SK-N-SH (cell line): ENCODE results near the gene COL1A2. TPM values are rescaled to one million over a fixed set of nuclear protein-coding genes. Genes with fewer than 3 reads are reported as not detected.

Source experiments
- CTCF ChIA-PET: fragments of 300-600, 350-600 bp; formaldehyde crosslinking; extraction: SDS; loops from one replicate; lab custom pipeline; 2021; lab: Yijun Ruan, JAX
- POLR2A ChIA-PET: fragments of 350-600 bp; sonication (Branson Sonifier 250); formaldehyde crosslinking; extraction: SDS; loops from one replicate; lab custom pipeline; 2020; ENCODE audit warnings: antibody characterized with exemption, inconsistent platforms; lab: Yijun Ruan, JAX
- DNase-seq: peaks from one replicate; pipeline ENCODE4 v3.0.0; 2012
- H2AFZ ChIP-seq: fragments of 200-600 bp; sonication (generic); 2 replicates; pipeline ENCODE4 v1.8.1; 2016; ENCODE audit warnings: antibody characterized with exemption, mild to moderate bottlenecking, low read depth
- H3F3A ChIP-seq: fragments of 200-600 bp; sonication (generic); replicated peaks from 2 replicates; pipeline ENCODE3; 2016; ENCODE audit warnings: antibody characterized with exemption, mild to moderate bottlenecking; ENCODE audit not compliant: insufficient read depth
- H3K27ac ChIP-seq, 2 experiments: fragments of 200-500 bp in 1 of 2; fragments of 200-600 bp in 1 of 2; sonication (Bioruptor generic) in 1 of 2; sonication (generic), shearing (Covaris generic) in 1 of 2; 2 replicates each; pipeline versions ENCODE4 v1.5.1 to v1.6.1; 2014 to 2016; ENCODE audit warnings: low read depth in 2 of 2, inconsistent platforms in 1 of 2, low read length in 1 of 2, mild to moderate bottlenecking in 1 of 2, mixed read lengths in 1 of 2
- H3K27me3 ChIP-seq: fragments of 200-600 bp; sonication (generic), shearing (Covaris generic); 2 replicates; pipeline ENCODE4 v1.6.1; 2016; ENCODE audit warnings: mixed run types; ENCODE audit not compliant: insufficient read depth
- H3K36me3 ChIP-seq, 2 experiments: fragments of 200-500 bp in 1 of 2; fragments of 200-600 bp in 1 of 2; sonication (Bioruptor generic) in 1 of 2; sonication (generic) in 1 of 2; replicated peaks in 1 of 2; 2 replicates each; pipeline versions ENCODE3 to v1.5.1; 2014 to 2016; ENCODE audit warnings: low read length in 1 of 2, mild to moderate bottlenecking in 1 of 2; ENCODE audit not compliant: insufficient read depth in 2 of 2, control insufficient read depth in 1 of 2
- H3K4me1 ChIP-seq, 2 experiments: fragments of 200-500 bp in 1 of 2; fragments of 200-600 bp in 1 of 2; sonication (Bioruptor generic) in 1 of 2; sonication (generic), shearing (Covaris generic) in 1 of 2; 2 replicates each; pipeline versions ENCODE4 v1.5.1 to v1.6.1; 2014 to 2016; ENCODE audit warnings: low read depth in 1 of 2, low read length in 1 of 2, mixed run types in 1 of 2; ENCODE audit not compliant: insufficient read depth in 2 of 2, control insufficient read depth in 1 of 2
- H3K4me2 ChIP-seq: fragments of 200-600 bp; sonication (generic), shearing (Covaris generic); 2 replicates; pipeline ENCODE4 v1.6.1; 2017; ENCODE audit warnings: mixed run types
- H3K4me3 ChIP-seq, 2 experiments: fragments of 200-500 bp in 1 of 2; fragments of 200-600 bp in 1 of 2; sonication (Bioruptor generic) in 1 of 2; sonication (generic), shearing (Covaris generic) in 1 of 2; 2 replicates each; pipeline versions ENCODE4 v1.5.1 to v1.8.1; 2014 to 2016; ENCODE audit warnings: low read depth in 2 of 2, inconsistent platforms in 1 of 2, low read length in 1 of 2, mild to moderate bottlenecking in 1 of 2, mixed read lengths in 1 of 2, moderate library complexity in 1 of 2
- H3K79me2 ChIP-seq: fragments of 200-600 bp; sonication (generic); 2 replicates; pipeline ENCODE4 v1.8.1; 2017; ENCODE audit warnings: mild to moderate bottlenecking; ENCODE audit not compliant: insufficient read depth
- H3K9ac ChIP-seq: fragments of 200-600 bp; sonication (generic); 2 replicates; pipeline ENCODE4 v1.6.1; 2017; ENCODE audit warnings: mixed run types
- H3K9me2 ChIP-seq: fragments of 200-600 bp; sonication (generic); 2 replicates; pipeline ENCODE4 v1.6.1; 2017; ENCODE audit warnings: mixed run types
- H3K9me3 ChIP-seq: fragments of 200-600 bp; sonication (generic); 2 replicates; pipeline ENCODE4 v1.6.1; 2017; ENCODE audit warnings: mixed run types, mild to moderate bottlenecking, moderate library complexity
- H4K20me1 ChIP-seq: fragments of 200-600 bp; sonication (generic); 2 replicates; pipeline ENCODE4 v1.6.1; 2017; ENCODE audit warnings: mild to moderate bottlenecking, mixed run types; ENCODE audit not compliant: insufficient read depth
- EP300 ChIP-seq, 2 experiments: IDR thresholded peaks; 2 replicates each; pipeline versions ENCODE4 v1.4.0 to v1.6.1; 2012; ENCODE audit warnings: borderline replicate concordance in 1 of 2, low read depth in 1 of 2, low read length in 1 of 2
- EZH2phosphoT487 ChIP-seq: fragments of 200-600 bp; sonication (generic); IDR thresholded peaks from 2 replicates; pipeline ENCODE4 v1.6.1; 2017; ENCODE audit warnings: low read depth, mixed run types, mild to moderate bottlenecking, antibody characterized with exemption, moderate library complexity, borderline replicate concordance
- GATA2 ChIP-seq: sonication (generic); formaldehyde crosslinking; IDR thresholded peaks from 2 replicates; pipeline ENCODE4 v1.5.0; 2020; ENCODE audit warnings: mild to moderate bottlenecking, missing genetic modification reagents
- JUND ChIP-seq: IDR thresholded peaks from 2 replicates; pipeline ENCODE4 v1.4.0; 2012
- MXI1 ChIP-seq: IDR thresholded peaks from 2 replicates; pipeline ENCODE4 v1.6.1; 2012; ENCODE audit warnings: mild to moderate bottlenecking, low read depth, low read length, improper control_type of control experiment
- POLR2AphosphoS5 ChIP-seq: IDR thresholded peaks from 2 replicates; pipeline ENCODE4 v1.6.1; 2012; ENCODE audit warnings: low read depth, low read length
- SIN3A ChIP-seq: IDR thresholded peaks from 2 replicates; pipeline ENCODE4 v1.6.1; 2012; ENCODE audit warnings: low read depth, mild to moderate bottlenecking, low read length, moderate library complexity, borderline replicate concordance
- TAF1 ChIP-seq: IDR thresholded peaks from 2 replicates; pipeline ENCODE4 v1.6.1; 2012; ENCODE audit warnings: low read depth, mild to moderate bottlenecking, low read length, moderate library complexity, borderline replicate concordance
- TCF12 ChIP-seq: IDR thresholded peaks from 2 replicates; pipeline ENCODE4 v1.4.0; 2012
- WGBS: methylation state at CpG from one replicate; pipeline ENCODE4 v1.1.6; 2017; ENCODE audit warnings: low lambda C conversion rate; 5-methylcytosine and 5-hydroxymethylcytosine counted together
- polyA plus RNA-seq, 3 experiments: library from polyadenylated mRNA; depleted of rRNA; stranded (reverse); fragments of >200 nt; gene quantifications; 2 replicates each; pipeline ENCODE4 v1.2.3, GENCODE V29; 2012
- TF ChIP-seq, protein P1 (sequence below): fragments of 200-600 bp; sonication (generic); IDR thresholded peaks from 2 replicates; pipeline ENCODE4 v1.6.1; 2017; ENCODE audit warnings: antibody characterized with exemption, mild to moderate bottlenecking, moderate library complexity
- TF ChIP-seq, protein P2 (sequence below): fragments of 150-350 bp; IDR thresholded peaks from 2 replicates; pipeline ENCODE4 v1.6.1; 2016; ENCODE audit warnings: mild to moderate bottlenecking, low read depth, low read length
- TF ChIP-seq, protein P3 (sequence below): IDR thresholded peaks from 2 replicates; pipeline ENCODE4 v1.6.1; 2012; ENCODE audit warnings: mild to moderate bottlenecking, low read depth, low read length, moderate library complexity

The COL1A2 gene
- polyA plus RNA-seq, 1 of the 3 experiments (the other 2 are of a cell fraction), result 11.4 TPM

DNA sequence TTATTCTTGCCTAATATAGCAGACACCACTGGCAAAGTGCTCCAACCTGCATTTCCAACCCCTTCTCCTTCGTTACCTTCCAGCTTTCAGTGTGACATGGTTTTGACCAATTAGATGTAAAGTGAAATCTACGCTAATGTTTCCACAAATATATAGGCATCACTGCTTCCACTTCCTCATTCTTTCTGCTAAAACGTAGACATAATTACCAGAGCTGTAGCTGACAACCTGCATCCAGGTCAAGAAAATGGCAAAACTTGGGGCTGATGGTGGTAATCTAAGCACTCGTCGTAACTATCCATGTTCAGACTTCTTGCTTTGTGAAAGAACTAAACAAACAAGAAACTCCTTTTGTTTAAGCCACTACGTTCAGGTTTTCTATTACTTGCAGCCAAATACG is 41.8 kb upstream of the COL1A2 start:
- Histone ChIP-seq H3K9me2 (no peaks in the 10 kb centered on the region), H3K36me3 (no peaks in the 10 kb centered on the region), H3K4me3 (no peak overlapping the region), H3K9ac (no peak overlapping the region), H3K79me2 (no peaks in the 10 kb centered on the region), H3F3A (peaks cover 29% of the 10 kb centered on the region), H4K20me1 (no peaks in the 10 kb centered on the region), H3K4me2 (no peak overlapping the region), H3K9me3 (no peaks in the 10 kb centered on the region), H3K27ac (no peak overlapping the region), H3K27me3 (no peaks in the 10 kb centered on the region), H3K4me1 (peaks cover 12 to 24% of the 10 kb centered on the region in 2 experiments), H2AFZ (no peak overlapping the region)
- ChIA-PET CTCF (interaction anchor here (0.7 kb wide), 1 partner anchor 34 kb away, joined by 3 read pairs; no protein-coding TSS in a partner anchor), POLR2A (no interaction called here)
- WGBS, result 96% methylated on average over 7 of the region's 7 CpGs
- no peak for DNase-seq
- TF ChIP-seq, protein P1, sequence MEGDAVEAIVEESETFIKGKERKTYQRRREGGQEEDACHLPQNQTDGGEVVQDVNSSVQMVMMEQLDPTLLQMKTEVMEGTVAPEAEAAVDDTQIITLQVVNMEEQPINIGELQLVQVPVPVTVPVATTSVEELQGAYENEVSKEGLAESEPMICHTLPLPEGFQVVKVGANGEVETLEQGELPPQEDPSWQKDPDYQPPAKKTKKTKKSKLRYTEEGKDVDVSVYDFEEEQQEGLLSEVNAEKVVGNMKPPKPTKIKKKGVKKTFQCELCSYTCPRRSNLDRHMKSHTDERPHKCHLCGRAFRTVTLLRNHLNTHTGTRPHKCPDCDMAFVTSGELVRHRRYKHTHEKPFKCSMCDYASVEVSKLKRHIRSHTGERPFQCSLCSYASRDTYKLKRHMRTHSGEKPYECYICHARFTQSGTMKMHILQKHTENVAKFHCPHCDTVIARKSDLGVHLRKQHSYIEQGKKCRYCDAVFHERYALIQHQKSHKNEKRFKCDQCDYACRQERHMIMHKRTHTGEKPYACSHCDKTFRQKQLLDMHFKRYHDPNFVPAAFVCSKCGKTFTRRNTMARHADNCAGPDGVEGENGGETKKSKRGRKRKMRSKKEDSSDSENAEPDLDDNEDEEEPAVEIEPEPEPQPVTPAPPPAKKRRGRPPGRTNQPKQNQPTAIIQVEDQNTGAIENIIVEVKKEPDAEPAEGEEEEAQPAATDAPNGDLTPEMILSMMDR, result no peak
- TF ChIP-seq, protein P2, sequence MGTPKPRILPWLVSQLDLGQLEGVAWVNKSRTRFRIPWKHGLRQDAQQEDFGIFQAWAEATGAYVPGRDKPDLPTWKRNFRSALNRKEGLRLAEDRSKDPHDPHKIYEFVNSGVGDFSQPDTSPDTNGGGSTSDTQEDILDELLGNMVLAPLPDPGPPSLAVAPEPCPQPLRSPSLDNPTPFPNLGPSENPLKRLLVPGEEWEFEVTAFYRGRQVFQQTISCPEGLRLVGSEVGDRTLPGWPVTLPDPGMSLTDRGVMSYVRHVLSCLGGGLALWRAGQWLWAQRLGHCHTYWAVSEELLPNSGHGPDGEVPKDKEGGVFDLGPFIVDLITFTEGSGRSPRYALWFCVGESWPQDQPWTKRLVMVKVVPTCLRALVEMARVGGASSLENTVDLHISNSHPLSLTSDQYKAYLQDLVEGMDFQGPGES, result no peak

DNA sequence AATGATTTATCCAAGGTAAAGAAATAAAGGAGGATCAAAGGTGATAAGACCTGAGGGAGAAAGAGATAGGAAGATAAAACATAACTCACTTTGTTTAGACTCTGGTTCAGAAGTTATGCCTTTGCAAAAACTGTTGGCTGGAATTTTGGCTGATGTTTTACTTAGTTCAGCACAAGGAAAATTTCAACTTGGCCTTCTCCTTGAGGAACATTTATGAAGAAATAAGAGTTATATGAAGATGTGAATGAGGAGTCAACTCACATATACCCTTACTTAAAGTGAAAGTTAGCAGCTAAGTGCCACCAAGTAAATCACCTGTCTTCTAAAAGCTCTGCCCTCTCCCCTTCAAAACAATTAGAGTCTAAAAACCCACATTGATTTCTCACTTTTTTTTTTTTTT is 39.7 kb upstream of the COL1A2 start:
- Histone ChIP-seq H3K9me2 (no peaks in the 10 kb centered on the region), H3K27ac (peak overlapping the region; percentile 61 to 84; a peak in 3 of 4 replicates), H3F3A (peaks cover 17% of the 10 kb centered on the region), H3K27me3 (no peaks in the 10 kb centered on the region), H3K9ac (no peak overlapping the region; the same call in 1 of the 2 replicates), H3K9me3 (no peaks in the 10 kb centered on the region), H4K20me1 (no peaks in the 10 kb centered on the region), H3K4me3 (no peak overlapping the region), H3K4me2 (no peak overlapping the region), H3K36me3 (peaks cover 0 to 9% of the 10 kb centered on the region in 2 experiments), H3K4me1 (peaks cover 4 to 15% of the 10 kb centered on the region in 2 experiments; a peak in 3 of 4 replicates), H2AFZ (peak overlapping the region; percentile 4; the same call in 1 of the 2 replicates), H3K79me2 (no peaks in the 10 kb centered on the region)
- ChIA-PET CTCF (interaction anchor here (1.0 to 1.3 kb wide), 4 partner anchors 14 to 81 kb away, joined by 3 to 8 read pairs (median 4); no protein-coding TSS in a partner anchor), POLR2A (no interaction called here)
- DNase-seq, result no peak
- TF ChIP-seq TAF1 (no peak), MXI1 (no peak), TCF12 (no peak), EZH2phosphoT487 (no peak), SIN3A (no peak), GATA2 (CRISPR knock-in tag) (no peak), JUND (no peak), EP300 (IDR thresholded peaks at IDR 0.05; ENCODE audit: borderline replicate concordance in 1 of 2, low read depth in 1 of 2, low read length in 1 of 2) (no peak), POLR2AphosphoS5 (no peak)
- TF ChIP-seq, protein P3, sequence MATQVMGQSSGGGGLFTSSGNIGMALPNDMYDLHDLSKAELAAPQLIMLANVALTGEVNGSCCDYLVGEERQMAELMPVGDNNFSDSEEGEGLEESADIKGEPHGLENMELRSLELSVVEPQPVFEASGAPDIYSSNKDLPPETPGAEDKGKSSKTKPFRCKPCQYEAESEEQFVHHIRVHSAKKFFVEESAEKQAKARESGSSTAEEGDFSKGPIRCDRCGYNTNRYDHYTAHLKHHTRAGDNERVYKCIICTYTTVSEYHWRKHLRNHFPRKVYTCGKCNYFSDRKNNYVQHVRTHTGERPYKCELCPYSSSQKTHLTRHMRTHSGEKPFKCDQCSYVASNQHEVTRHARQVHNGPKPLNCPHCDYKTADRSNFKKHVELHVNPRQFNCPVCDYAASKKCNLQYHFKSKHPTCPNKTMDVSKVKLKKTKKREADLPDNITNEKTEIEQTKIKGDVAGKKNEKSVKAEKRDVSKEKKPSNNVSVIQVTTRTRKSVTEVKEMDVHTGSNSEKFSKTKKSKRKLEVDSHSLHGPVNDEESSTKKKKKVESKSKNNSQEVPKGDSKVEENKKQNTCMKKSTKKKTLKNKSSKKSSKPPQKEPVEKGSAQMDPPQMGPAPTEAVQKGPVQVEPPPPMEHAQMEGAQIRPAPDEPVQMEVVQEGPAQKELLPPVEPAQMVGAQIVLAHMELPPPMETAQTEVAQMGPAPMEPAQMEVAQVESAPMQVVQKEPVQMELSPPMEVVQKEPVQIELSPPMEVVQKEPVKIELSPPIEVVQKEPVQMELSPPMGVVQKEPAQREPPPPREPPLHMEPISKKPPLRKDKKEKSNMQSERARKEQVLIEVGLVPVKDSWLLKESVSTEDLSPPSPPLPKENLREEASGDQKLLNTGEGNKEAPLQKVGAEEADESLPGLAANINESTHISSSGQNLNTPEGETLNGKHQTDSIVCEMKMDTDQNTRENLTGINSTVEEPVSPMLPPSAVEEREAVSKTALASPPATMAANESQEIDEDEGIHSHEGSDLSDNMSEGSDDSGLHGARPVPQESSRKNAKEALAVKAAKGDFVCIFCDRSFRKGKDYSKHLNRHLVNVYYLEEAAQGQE, result no peak
